ES-I3 (cell line): Measurements from ENCODE around the gene SEMA6D.

ENCODE experiments used
- H3K36me3 ChIP-seq: 2 replicates; pipeline ENCODE4 v1.6.1; 2013; ENCODE audit warnings: mild to moderate bottlenecking, low read length, control low read depth, moderate library complexity; ENCODE audit not compliant: insufficient read depth
- H3K4me1 ChIP-seq: 2 replicates; pipeline ENCODE4 v1.6.1; 2013; ENCODE audit warnings: mild to moderate bottlenecking, control low read depth, low read length; ENCODE audit not compliant: insufficient read depth
- H3K9ac ChIP-seq: 2 replicates; pipeline ENCODE4 v1.6.1; 2013; ENCODE audit warnings: low read depth, mild to moderate bottlenecking, low read length, moderate library complexity
- H3K9me3 ChIP-seq: 2 replicates; pipeline ENCODE4 v1.6.1; 2013; ENCODE audit warnings: mild to moderate bottlenecking, low read length, moderate library complexity; ENCODE audit not compliant: control insufficient read depth, insufficient read depth

SEMA6D gene

GRCh38 chr15:47767035-47767434, 49.7 kb downstream of the SEMA6D start:
- Histone ChIP-seq H3K36me3 (no peaks in the 10 kb centered on the region), H3K9me3 (no peaks in the 10 kb centered on the region), H3K4me1 (no peaks in the 10 kb centered on the region), H3K9ac (no peak overlapping the region)

GRCh38 chr15:47768735-47769134, 51.4 kb downstream of the SEMA6D start:
- Histone ChIP-seq H3K9me3 (no peaks in the 10 kb centered on the region), H3K4me1 (no peaks in the 10 kb centered on the region), H3K9ac (no peak overlapping the region), H3K36me3 (no peaks in the 10 kb centered on the region)

- Histone ChIP-seq H3K9me3 (no peaks in the 10 kb centered on the region), H3K9ac (no peak overlapping the region), H3K4me1 (no peaks in the 10 kb centered on the region), H3K36me3 (no peaks in the 10 kb centered on the region)
Measured at GRCh38 chr15:47769166-47769565, 51.9 kb downstream of the SEMA6D start.

GRCh38 chr15:47773143-47773542, 55.8 kb downstream of the SEMA6D start:
- Histone ChIP-seq H3K36me3 (no peaks in the 10 kb centered on the region), H3K4me1 (peaks cover 6% of the 10 kb centered on the region; the same call in 1 of the 2 replicates), H3K9me3 (no peaks in the 10 kb centered on the region), H3K9ac (no peak overlapping the region)

- peaks cover 12% of the 10 kb centered on the region; the same call in 1 of the 2 replicates for H3K4me1 ChIP-seq
- no peak overlapping the region for H3K9ac ChIP-seq
- no peaks in the 10 kb centered on the region for H3K9me3 ChIP-seq
- H3K36me3 ChIP-seq = no peaks in the 10 kb centered on the region
Measured at GRCh38 chr15:47778263-47778770, 61.0 kb downstream of the SEMA6D start.

GRCh38 chr15:47780971-47781370, 63.7 kb downstream of the SEMA6D start:
- Histone ChIP-seq H3K9ac (no peak overlapping the region), H3K9me3 (no peaks in the 10 kb centered on the region), H3K36me3 (no peaks in the 10 kb centered on the region), H3K4me1 (peaks cover 12% of the 10 kb centered on the region; the same call in 1 of the 2 replicates)

- peaks cover 12% of the 10 kb centered on the region; the same call in 1 of the 2 replicates for H3K4me1 ChIP-seq
- no peaks in the 10 kb centered on the region for H3K36me3 ChIP-seq
- H3K9me3 ChIP-seq = no peaks in the 10 kb centered on the region
- H3K9ac ChIP-seq = no peak overlapping the region
Measured at GRCh38 chr15:47781527-47781926, 64.2 kb downstream of the SEMA6D start.

GRCh38 chr15:47784820-47785219, 67.5 kb downstream of the SEMA6D start:
- no peaks in the 10 kb centered on the region for H3K36me3 ChIP-seq
- no peaks in the 10 kb centered on the region for H3K9me3 ChIP-seq
- no peak overlapping the region for H3K9ac ChIP-seq
- no peaks in the 10 kb centered on the region for H3K4me1 ChIP-seq

GRCh38 chr15:47786371-47786770, 69.1 kb downstream of the SEMA6D start:
- Histone ChIP-seq H3K4me1 (no peaks in the 10 kb centered on the region), H3K9me3 (no peaks in the 10 kb centered on the region), H3K36me3 (no peaks in the 10 kb centered on the region), H3K9ac (no peak overlapping the region)

GRCh38 chr15:47787875-47788274, 70.6 kb downstream of the SEMA6D start:
- H3K36me3 ChIP-seq = no peaks in the 10 kb centered on the region
- no peak overlapping the region for H3K9ac ChIP-seq
- no peaks in the 10 kb centered on the region for H3K4me1 ChIP-seq
- H3K9me3 ChIP-seq = no peaks in the 10 kb centered on the region

GRCh38 chr15:47788685-47789084, 71.4 kb downstream of the SEMA6D start:
- no peaks in the 10 kb centered on the region for H3K4me1 ChIP-seq
- no peak overlapping the region for H3K9ac ChIP-seq
- no peaks in the 10 kb centered on the region for H3K36me3 ChIP-seq
- H3K9me3 ChIP-seq = no peaks in the 10 kb centered on the region

GRCh38 chr15:47791161-47791560, 73.9 kb downstream of the SEMA6D start:
- Histone ChIP-seq H3K4me1 (no peaks in the 10 kb centered on the region), H3K36me3 (no peaks in the 10 kb centered on the region), H3K9ac (no peak overlapping the region), H3K9me3 (no peaks in the 10 kb centered on the region)

- H3K4me1 ChIP-seq = no peaks in the 10 kb centered on the region
- H3K9me3 ChIP-seq = no peaks in the 10 kb centered on the region
- no peaks in the 10 kb centered on the region for H3K36me3 ChIP-seq
- H3K9ac ChIP-seq = no peak overlapping the region
Measured at GRCh38 chr15:47792231-47792630, 74.9 kb downstream of the SEMA6D start.

GRCh38 chr15:47794252-47794914, 77.1 kb downstream of the SEMA6D start:
- Histone ChIP-seq H3K9ac (no peak overlapping the region), H3K36me3 (no peaks in the 10 kb centered on the region), H3K4me1 (no peaks in the 10 kb centered on the region), H3K9me3 (no peaks in the 10 kb centered on the region)

- no peak overlapping the region for H3K9ac ChIP-seq
- H3K36me3 ChIP-seq = no peaks in the 10 kb centered on the region
- no peaks in the 10 kb centered on the region for H3K4me1 ChIP-seq
- no peaks in the 10 kb centered on the region for H3K9me3 ChIP-seq
Measured at GRCh38 chr15:47795864-47796263, 78.6 kb downstream of the SEMA6D start.
